Psoas muscle (tissue), 8 donors: Measurements from ENCODE around the gene ANKRD17. TPM values are rescaled to one million over a fixed set of nuclear protein-coding genes. Genes with fewer than 3 reads are reported as not detected.

Experiments used
- ATAC-seq, 4 donors: fragments of 200-7000 bp; cut with Tn5 transposase; one replicate each; pipeline ENCODE4 v1.9.1; 2020; ENCODE audit warnings: moderate library complexity in 3 of 4, mild to moderate bottlenecking in 2 of 4
- DNase-seq, 2 donors: peaks; one replicate each; pipeline ENCODE4 v3.0.0-alpha.2; 2020
- H3K27ac ChIP-seq: fragments of 200-600 bp; one replicate; pipeline ENCODE4 v1.8.0; 2022
- H3K27me3 ChIP-seq, 3 donors: fragments of 200-600 bp in 1 of 3; one replicate each; pipeline versions ENCODE4 v1.6.1 to v1.8.0; 2013 to 2022; ENCODE audit warnings: low read length in 2 of 3, mild to moderate bottlenecking in 2 of 3, moderate library complexity in 1 of 3; ENCODE audit not compliant: insufficient read depth in 3 of 3
- H3K36me3 ChIP-seq, 2 donors: fragments of 200-600 bp in 1 of 2; one replicate each; pipeline versions ENCODE4 v1.6.1 to v1.8.0; 2013 to 2022; ENCODE audit warnings: low read depth in 1 of 2, mild to moderate bottlenecking in 1 of 2, moderate library complexity in 1 of 2; ENCODE audit not compliant: insufficient read depth in 1 of 2
- H3K4me1 ChIP-seq: fragments of 200-600 bp; one replicate; pipeline ENCODE4 v1.8.0; 2022
- H3K4me3 ChIP-seq: fragments of 200-600 bp; one replicate; pipeline ENCODE4 v1.8.0; 2022; ENCODE audit warnings: mild to moderate bottlenecking
- H3K9me3 ChIP-seq: fragments of 200-600 bp; one replicate; pipeline ENCODE4 v1.8.0; 2022
- CTCF ChIP-seq: fragments of 200-600 bp; IDR thresholded peaks from one replicate; pipeline ENCODE4 v1.8.0; 2022; ENCODE audit warnings: antibody characterized with exemption
- WGBS, 3 donors: extraction: QIAGEN DNeasy Blood & Tissue Kit; methylation state at CpG; one replicate each; pipeline versions ENCODE4 v1.1.6 to v1.1.7; 2013; 5-methylcytosine and 5-hydroxymethylcytosine counted together
- intact Hi-C, 2 donors: fragments of 100-400 bp; cut with DNase I; formaldehyde crosslinking; loops; one replicate each; pipeline versions ENCODE4 v1.11.0 to v1.14.2; 2022
- polyA plus RNA-seq, 3 donors: library from polyadenylated mRNA; stranded (reverse); fragments of 200-250 nt; gene quantifications; one replicate each; pipeline ENCODE4 v1.2.3, GENCODE V29; 2013
- total RNA-seq, 4 donors: library from RNA; stranded (reverse); fragmentation: NEBNext Ultra II Directional in 2 of 4; extraction: Animal tissue kit (Norgen Biotek cat#: 25700) in 2 of 4; gene quantifications; one replicate each; pipeline versions ENCODE4 v1.2.1 to v1.2.4, GENCODE V29; 2021 to 2023
- donor health status: healthy with polysubstance abuse.
- donor health status: DM: no; HTN: no; CAD: no; lungs with moderate emphysema.
- donor health status: Bipolar disorder and iron deficiency.
- donor health status: healthy.
- donor health status: DM: yes; HTN: yes; CAD: no.
- donor health status: DM: no; HTN: no; CAD: no.
- donor health status: DM: no; HTN: no; CAD: no.
- donor health status: DM: yes; HTN: yes; CAD: no.

Gene ANKRD17
- total and polyA plus RNA-seq, 7 donors = 8.0 to 66.2 (median 46.6) TPM

GRCh38 chr4:73244945-73245601, 13.5 kb downstream of the ANKRD17 start:
- no peaks in the 10 kb centered on the region for H3K27me3 ChIP-seq
- no peak overlapping the region for H3K27ac ChIP-seq
- no peak for ATAC-seq
- H3K4me1 ChIP-seq = peaks cover 19% of the 10 kb centered on the region
- DNase-seq = no peak
- H3K4me3 ChIP-seq = no peak overlapping the region
- intact Hi-C loops = loop anchor here in 1 of 2 donors (10.0 kb wide), 1 partner anchor 50 kb away; no protein-coding TSS in a partner anchor
- H3K9me3 ChIP-seq = no peaks in the 10 kb centered on the region
- no peak for TF ChIP-seq CTCF
- WGBS, 3 donors = 78 to 90% (median 82%) methylated on average over 4 of the region's 4 CpGs
- no peaks in the 10 kb centered on the region for H3K36me3 ChIP-seq

- intact Hi-C loops = no loop called here
- no peak for TF ChIP-seq CTCF
- no peak for ATAC-seq
- 83 to 93% (median 93%) methylated on average over 2 of the region's 2 CpGs for WGBS, 3 donors
- Histone ChIP-seq H3K27ac (no peak overlapping the region), H3K4me1 (peaks cover 6% of the 10 kb centered on the region), H3K4me3 (no peak overlapping the region), H3K27me3 (no peaks in the 10 kb centered on the region), H3K9me3 (no peaks in the 10 kb centered on the region), H3K36me3 (peaks cover 4 to 21% of the 10 kb centered on the region in 2 donors)
- DNase-seq = no peak
These were observed 21.6 kb downstream of the ANKRD17 start for GRCh38 chr4:73237044-73237443.

GRCh38 chr4:73236151-73236550, 22.4 kb downstream of the ANKRD17 start:
- 92 to 100% (median 100%) methylated on average over 1 of the region's 1 CpG for WGBS, 3 donors
- H3K27me3 ChIP-seq = no peaks in the 10 kb centered on the region
- H3K36me3 ChIP-seq = peaks cover 4 to 25% of the 10 kb centered on the region in 2 donors
- no peak for TF ChIP-seq CTCF
- no peak overlapping the region for H3K4me3 ChIP-seq
- ATAC-seq (no peak), DNase-seq (no peak)
- intact Hi-C loops = no loop called here
- peaks cover 2% of the 10 kb centered on the region for H3K4me1 ChIP-seq
- H3K9me3 ChIP-seq = no peaks in the 10 kb centered on the region
- no peak overlapping the region for H3K27ac ChIP-seq

GRCh38 chr4:73234712-73235111, 23.9 kb downstream of the ANKRD17 start:
- Histone ChIP-seq H3K27me3 (no peaks in the 10 kb centered on the region), H3K27ac (no peak overlapping the region), H3K36me3 (peaks cover 4 to 25% of the 10 kb centered on the region in 2 donors), H3K4me1 (peaks cover 8% of the 10 kb centered on the region), H3K4me3 (no peak overlapping the region), H3K9me3 (no peaks in the 10 kb centered on the region)
- DNase-seq (no peak), ATAC-seq (no peak)
- WGBS, 3 donors = 93 to 100% (median 95%) methylated on average over 1 of the region's 1 CpG
- no peak for TF ChIP-seq CTCF
- intact Hi-C loops = no loop called here
